HepG2 (cell line): Measurements from ENCODE around the gene TMEM232.

Source experiments
- CBFB ChIP-seq: sonication (generic); formaldehyde crosslinking; IDR thresholded peaks from 2 replicates; pipeline ENCODE4 v1.4.0; 2020; ENCODE audit warnings: missing genetic modification reagents
- ETV5 ChIP-seq: IDR thresholded peaks from 2 replicates; pipeline ENCODE4 v1.6.1; 2018; ENCODE audit warnings: missing biosample characterization, missing genetic modification reagents, inconsistent platforms, borderline replicate concordance
- FOXK1 ChIP-seq: sonication (generic); formaldehyde crosslinking; IDR thresholded peaks from 2 replicates; pipeline ENCODE4 v1.4.0; 2020; ENCODE audit warnings: low read depth, missing genetic modification reagents, borderline replicate concordance
- HDAC2 ChIP-seq: sonication (generic); formaldehyde crosslinking; IDR thresholded peaks from 2 replicates; pipeline ENCODE4 v1.4.0; 2020; ENCODE audit warnings: missing genetic modification reagents
- MAZ ChIP-seq, 2 experiments: sonication (generic) in 1 of 2; formaldehyde crosslinking in 1 of 2; IDR thresholded peaks; 2 replicates each; pipeline versions ENCODE4 v1.5.0 to v1.6.1; 2012 to 2020; ENCODE audit warnings: low read depth in 2 of 2, mild to moderate bottlenecking in 2 of 2, borderline replicate concordance in 1 of 2, improper control_type of control experiment in 1 of 2, low read length in 1 of 2, missing genetic modification reagents in 1 of 2, moderate library complexity in 1 of 2
- PCBP2 ChIP-seq: fragments of 200-400 bp; formaldehyde crosslinking; optimal IDR thresholded peaks from 2 replicates; pipeline ENCODE3; 2018; ENCODE audit warnings: low read length, low read depth; ENCODE audit not compliant: poor library complexity, severe bottlenecking
- POLR2A ChIP-seq, 2 experiments: IDR thresholded peaks; 2 replicates each; pipeline ENCODE4 v1.6.1; 2011; ENCODE audit warnings: low read depth in 2 of 2, low read length in 2 of 2, mild to moderate bottlenecking in 1 of 2, moderate library complexity in 1 of 2; ENCODE audit not compliant: insufficient read depth in 1 of 2
- TCF7L2 ChIP-seq: IDR thresholded peaks from 2 replicates; pipeline ENCODE4 v1.6.1; 2011; ENCODE audit warnings: mild to moderate bottlenecking, low read depth, low read length, moderate library complexity
- ZNF232 ChIP-seq: sonication (generic); formaldehyde crosslinking; IDR thresholded peaks from 2 replicates; pipeline ENCODE4 v1.4.0; 2020; ENCODE audit warnings: missing genetic modification reagents, borderline replicate concordance
- ZNF562 ChIP-seq: sonication (generic); formaldehyde crosslinking; IDR thresholded peaks from 2 replicates; pipeline ENCODE4 v1.8.0; 2022; ENCODE audit warnings: missing genetic modification reagents, borderline replicate concordance
- TF ChIP-seq, protein P1 (sequence below): sonication (generic); formaldehyde crosslinking; IDR thresholded peaks from 2 replicates; pipeline ENCODE4 v1.5.0; 2020; ENCODE audit warnings: mild to moderate bottlenecking, missing genetic modification reagents, moderate library complexity
- TF ChIP-seq, protein P2 (sequence below): sonication (generic); formaldehyde crosslinking; IDR thresholded peaks from 2 replicates; pipeline ENCODE4 v1.4.0; 2020; ENCODE audit warnings: missing genetic modification reagents, mild to moderate bottlenecking, borderline replicate concordance

DNA sequence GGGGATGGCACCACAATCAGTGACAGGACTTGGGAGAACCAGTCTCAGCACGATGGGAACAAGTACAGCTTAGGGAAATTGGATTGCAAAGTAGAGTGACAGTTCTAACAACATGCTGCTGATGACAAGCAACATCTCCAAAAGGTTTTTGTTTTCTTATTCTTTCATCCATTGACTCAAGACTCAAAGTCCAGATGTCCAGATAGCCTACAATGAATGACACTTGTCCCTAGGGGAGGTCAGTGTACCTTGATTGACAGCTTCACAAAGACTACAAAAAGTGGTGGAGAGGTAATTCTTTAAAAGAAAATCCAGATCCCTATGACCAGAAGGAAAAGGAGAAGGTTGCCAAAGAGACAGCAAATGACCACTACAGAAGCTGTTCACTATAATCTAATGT lies 323.9 kb downstream of the TMEM232 start:
- TF ChIP-seq ETV5 (CRISPR knock-in tag) (no peak), CBFB (no peak), HDAC2 (CRISPR knock-in tag) (no peak), PCBP2 (no peak), FOXK1 (CRISPR knock-in tag) (no peak), ZNF232 (CRISPR knock-in tag) (no peak), TCF7L2 (no peak), MAZ (IDR thresholded peaks at IDR 0.05; ENCODE audit: borderline replicate concordance, low read depth, low read length) (no peak), MAZ (CRISPR knock-in tag; IDR thresholded peaks at IDR 0.05; ENCODE audit: low read depth) (no peak), ZNF562 (no peak), POLR2A (IDR thresholded peaks at IDR 0.05; ENCODE audit: insufficient read depth in 1 of 2, low read depth in 2 of 2, low read length in 2 of 2) (no peak)
- TF ChIP-seq, protein P1, sequence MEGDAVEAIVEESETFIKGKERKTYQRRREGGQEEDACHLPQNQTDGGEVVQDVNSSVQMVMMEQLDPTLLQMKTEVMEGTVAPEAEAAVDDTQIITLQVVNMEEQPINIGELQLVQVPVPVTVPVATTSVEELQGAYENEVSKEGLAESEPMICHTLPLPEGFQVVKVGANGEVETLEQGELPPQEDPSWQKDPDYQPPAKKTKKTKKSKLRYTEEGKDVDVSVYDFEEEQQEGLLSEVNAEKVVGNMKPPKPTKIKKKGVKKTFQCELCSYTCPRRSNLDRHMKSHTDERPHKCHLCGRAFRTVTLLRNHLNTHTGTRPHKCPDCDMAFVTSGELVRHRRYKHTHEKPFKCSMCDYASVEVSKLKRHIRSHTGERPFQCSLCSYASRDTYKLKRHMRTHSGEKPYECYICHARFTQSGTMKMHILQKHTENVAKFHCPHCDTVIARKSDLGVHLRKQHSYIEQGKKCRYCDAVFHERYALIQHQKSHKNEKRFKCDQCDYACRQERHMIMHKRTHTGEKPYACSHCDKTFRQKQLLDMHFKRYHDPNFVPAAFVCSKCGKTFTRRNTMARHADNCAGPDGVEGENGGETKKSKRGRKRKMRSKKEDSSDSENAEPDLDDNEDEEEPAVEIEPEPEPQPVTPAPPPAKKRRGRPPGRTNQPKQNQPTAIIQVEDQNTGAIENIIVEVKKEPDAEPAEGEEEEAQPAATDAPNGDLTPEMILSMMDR (CRISPR knock-in tag), result no peak
- TF ChIP-seq, protein P2, sequence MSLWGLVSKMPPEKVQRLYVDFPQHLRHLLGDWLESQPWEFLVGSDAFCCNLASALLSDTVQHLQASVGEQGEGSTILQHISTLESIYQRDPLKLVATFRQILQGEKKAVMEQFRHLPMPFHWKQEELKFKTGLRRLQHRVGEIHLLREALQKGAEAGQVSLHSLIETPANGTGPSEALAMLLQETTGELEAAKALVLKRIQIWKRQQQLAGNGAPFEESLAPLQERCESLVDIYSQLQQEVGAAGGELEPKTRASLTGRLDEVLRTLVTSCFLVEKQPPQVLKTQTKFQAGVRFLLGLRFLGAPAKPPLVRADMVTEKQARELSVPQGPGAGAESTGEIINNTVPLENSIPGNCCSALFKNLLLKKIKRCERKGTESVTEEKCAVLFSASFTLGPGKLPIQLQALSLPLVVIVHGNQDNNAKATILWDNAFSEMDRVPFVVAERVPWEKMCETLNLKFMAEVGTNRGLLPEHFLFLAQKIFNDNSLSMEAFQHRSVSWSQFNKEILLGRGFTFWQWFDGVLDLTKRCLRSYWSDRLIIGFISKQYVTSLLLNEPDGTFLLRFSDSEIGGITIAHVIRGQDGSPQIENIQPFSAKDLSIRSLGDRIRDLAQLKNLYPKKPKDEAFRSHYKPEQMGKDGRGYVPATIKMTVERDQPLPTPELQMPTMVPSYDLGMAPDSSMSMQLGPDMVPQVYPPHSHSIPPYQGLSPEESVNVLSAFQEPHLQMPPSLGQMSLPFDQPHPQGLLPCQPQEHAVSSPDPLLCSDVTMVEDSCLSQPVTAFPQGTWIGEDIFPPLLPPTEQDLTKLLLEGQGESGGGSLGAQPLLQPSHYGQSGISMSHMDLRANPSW (CRISPR knock-in tag), result no peak
